ENCODE measurements around the gene PAK6. TPM values are rescaled to one million over a fixed set of nuclear protein-coding genes. Genes with fewer than 3 reads are reported as not detected.

Gene PAK6
- total RNA-seq, result 3.4 and 6.1 TPM in 2 replicates

GRCh38 chr15:40238532-40239403 lies at the start of gene PAK6:
TSS of gene PAK6 (plus strand) at chr15:40239063. CDS start at chr15:40264786, 25,723 bp downstream.
- DNase-seq (ENCODE audit: low read depth), result peak; percentile 75

- DNase-seq (ENCODE audit: low read depth), result peak; percentile 79
These were observed 48.3 kb upstream of the PAK6 start for GRCh38 chr15:40190591-40190990.

GRCh38 chr15:40192942-40193341 lies 45.9 kb upstream of the PAK6 start:
- no peak for DNase-seq (ENCODE audit: low read depth)

- DNase-seq (ENCODE audit: low read depth), result no peak
These were observed 41.4 kb upstream of the PAK6 start for GRCh38 chr15:40197434-40197833.

GRCh38 chr15:40198355-40199085 lies 40.3 kb upstream of the PAK6 start:
- no peak for DNase-seq (ENCODE audit: low read depth)

GRCh38 chr15:40204100-40204499 lies 34.8 kb upstream of the PAK6 start:
- DNase-seq (ENCODE audit: low read depth), result no peak

GRCh38 chr15:40217166-40217824 lies 21.6 kb upstream of the PAK6 start:
- peak; percentile 70 for DNase-seq (ENCODE audit: low read depth)

- DNase-seq (ENCODE audit: low read depth), result no peak
These were observed 19.1 kb upstream of the PAK6 start for GRCh38 chr15:40219801-40220200.

GRCh38 chr15:40222131-40222530 lies 16.7 kb upstream of the PAK6 start:
- no peak for DNase-seq (ENCODE audit: low read depth)

- DNase-seq (ENCODE audit: low read depth), result no peak
These were observed 12.1 kb upstream of the PAK6 start for GRCh38 chr15:40226736-40227135.

- DNase-seq (ENCODE audit: low read depth), result no peak
These were observed 9.5 kb upstream of the PAK6 start for GRCh38 chr15:40229316-40229715.

GRCh38 chr15:40229956-40230355 lies 8.9 kb upstream of the PAK6 start:
- peak; percentile 27 for DNase-seq (ENCODE audit: low read depth)

GRCh38 chr15:40232625-40233070 lies 6.2 kb upstream of the PAK6 start:
- no peak for DNase-seq (ENCODE audit: low read depth)

- no peak for DNase-seq (ENCODE audit: low read depth)
These were observed 4.9 kb upstream of the PAK6 start for GRCh38 chr15:40233727-40234577.

- no peak for DNase-seq (ENCODE audit: low read depth)
These were observed 4.1 kb upstream of the PAK6 start for GRCh38 chr15:40234783-40235182.

- no peak for DNase-seq (ENCODE audit: low read depth)
These were observed 3.5 kb upstream of the PAK6 start for GRCh38 chr15:40235201-40235885.

- no peak for DNase-seq (ENCODE audit: low read depth)
These were observed 485 bp downstream of the PAK6 start for GRCh38 chr15:40239404-40239692.

- DNase-seq (ENCODE audit: low read depth), result peak; percentile 40
These were observed 1.1 kb downstream of the PAK6 start for GRCh38 chr15:40239693-40240618.

GRCh38 chr15:40240619-40241221 lies 1.9 kb downstream of the PAK6 start:
- no peak for DNase-seq (ENCODE audit: low read depth)

Data from renal cortical epithelial cell (primary cell).